H9 (cell line): Measurements from ENCODE around the gene ROBO1. TPM values are rescaled to one million over a fixed set of nuclear protein-coding genes. Genes with fewer than 3 reads are reported as not detected.

Source experiments
- DNase-seq: peaks from one replicate; pipeline ENCODE4 v3.0.0-alpha.2; 2017
- H2AFZ ChIP-seq: one replicate; pipeline ENCODE4 v1.6.1; 2013; ENCODE audit warnings: mild to moderate bottlenecking, low read length, control low read depth, moderate library complexity
- H2AK5ac ChIP-seq: 2 replicates; pipeline ENCODE4 v1.6.1; 2013; ENCODE audit warnings: low read length, control low read depth, mixed read lengths; ENCODE audit not compliant: insufficient read length
- H2BK120ac ChIP-seq: one replicate; pipeline ENCODE4 v1.6.1; 2013; ENCODE audit warnings: low read depth, mild to moderate bottlenecking, low read length, control low read depth, inconsistent platforms; ENCODE audit not compliant: poor library complexity, severe bottlenecking
- H2BK12ac ChIP-seq: 2 replicates; pipeline ENCODE4 v1.6.1; 2013; ENCODE audit warnings: low read length, control low read depth, mixed read lengths, low read depth; ENCODE audit not compliant: insufficient read length
- H2BK15ac ChIP-seq: 2 replicates; pipeline ENCODE4 v1.6.1; 2013; ENCODE audit warnings: low read depth, low read length, control low read depth
- H2BK20ac ChIP-seq: one replicate; pipeline ENCODE4 v1.6.1; 2013; ENCODE audit warnings: low read depth, mild to moderate bottlenecking, low read length, control low read depth, inconsistent platforms; ENCODE audit not compliant: poor library complexity, severe bottlenecking
- H2BK5ac ChIP-seq: 2 replicates; pipeline ENCODE4 v1.6.1; 2013; ENCODE audit warnings: low read length, control low read depth, mixed read lengths; ENCODE audit not compliant: insufficient read length
- H3K14ac ChIP-seq: 2 replicates; pipeline ENCODE4 v1.6.1; 2013; ENCODE audit warnings: low read length, control low read depth; ENCODE audit not compliant: insufficient read depth
- H3K18ac ChIP-seq: 2 replicates; pipeline ENCODE4 v1.6.1; 2013; ENCODE audit warnings: low read depth, mild to moderate bottlenecking, mixed read lengths, low read length, control low read depth; ENCODE audit not compliant: insufficient read length
- H3K23ac ChIP-seq: 2 replicates; pipeline ENCODE4 v1.6.1; 2013; ENCODE audit warnings: low read length, control low read depth, mixed read lengths, low read depth; ENCODE audit not compliant: insufficient read length
- H3K23me2 ChIP-seq: 2 replicates; pipeline ENCODE4 v1.6.1; 2013; ENCODE audit warnings: low read depth, mild to moderate bottlenecking, mixed read lengths, low read length, control low read depth; ENCODE audit not compliant: insufficient read length, poor library complexity, severe bottlenecking
- H3K27ac ChIP-seq: 2 replicates; pipeline ENCODE4 v1.5.1; 2013; ENCODE audit warnings: low read length, control low read depth, mixed read lengths, low read depth; ENCODE audit not compliant: insufficient read length
- H3K27me3 ChIP-seq: 2 replicates; pipeline ENCODE4 v1.6.1; 2013; ENCODE audit warnings: low read length, control low read depth, inconsistent platforms; ENCODE audit not compliant: insufficient read depth
- H3K4ac ChIP-seq: 2 replicates; pipeline ENCODE4 v1.6.1; 2013; ENCODE audit warnings: low read depth, mild to moderate bottlenecking, control low read depth, inconsistent platforms, low read length, moderate library complexity
- H3K4me1 ChIP-seq: 2 replicates; pipeline ENCODE4 v1.6.1; 2013; ENCODE audit warnings: low read length, control low read depth, inconsistent platforms; ENCODE audit not compliant: insufficient read depth
- H3K4me2 ChIP-seq: 2 replicates; pipeline ENCODE4 v1.6.1; 2013; ENCODE audit warnings: low read length, control low read depth, mixed read lengths; ENCODE audit not compliant: insufficient read length, insufficient read depth
- H3K56ac ChIP-seq: 2 replicates; pipeline ENCODE4 v1.6.1; 2013; ENCODE audit warnings: low read depth, mild to moderate bottlenecking, mixed read lengths, low read length, control low read depth; ENCODE audit not compliant: insufficient read length
- H3K79me1 ChIP-seq: 2 replicates; pipeline ENCODE4 v1.6.1; 2013; ENCODE audit warnings: low read depth, mild to moderate bottlenecking, moderate library complexity, low read length, control low read depth, inconsistent platforms; ENCODE audit not compliant: insufficient read depth, poor library complexity, severe bottlenecking
- H3K79me2 ChIP-seq: 2 replicates; pipeline ENCODE4 v1.6.1; 2013; ENCODE audit warnings: low read length, control low read depth, inconsistent platforms; ENCODE audit not compliant: insufficient read depth
- H3K9ac ChIP-seq: 2 replicates; pipeline ENCODE4 v1.6.1; 2013; ENCODE audit warnings: low read length, control low read depth, mixed read lengths; ENCODE audit not compliant: insufficient read length; ENCODE audit errors: extremely low read depth
- H3K9me3 ChIP-seq: one replicate; pipeline ENCODE4 v1.6.1; 2013; ENCODE audit warnings: low read depth, low read length, inconsistent platforms; ENCODE audit not compliant: control insufficient read depth
- H3T11ph ChIP-seq: one replicate; pipeline ENCODE4 v1.6.1; 2013; ENCODE audit warnings: mild to moderate bottlenecking, low read length, control low read depth, inconsistent platforms
- H4K20me1 ChIP-seq: one replicate; pipeline ENCODE4 v1.6.1; 2013; ENCODE audit not compliant: control insufficient read depth, insufficient read length, insufficient read depth
- H4K5ac ChIP-seq: 2 replicates; pipeline ENCODE4 v1.6.1; 2013; ENCODE audit warnings: low read depth, mild to moderate bottlenecking, mixed read lengths, low read length, control low read depth; ENCODE audit not compliant: insufficient read length
- H4K8ac ChIP-seq: replicated peaks from 2 replicates; pipeline ENCODE4 v1.6.1; 2013; ENCODE audit warnings: low read length, control low read depth, mixed read lengths, low read depth; ENCODE audit not compliant: insufficient read length
- H4K91ac ChIP-seq: 2 replicates; pipeline ENCODE4 v1.6.1; 2013; ENCODE audit warnings: low read depth, mild to moderate bottlenecking, moderate library complexity, mixed read lengths, low read length, control low read depth; ENCODE audit not compliant: insufficient read length
- H3K27ac Mint-ChIP-seq, 3 experiments: 2 replicates in 2 of 3; 3 replicates in 1 of 3; pipeline ENCODE4 v1.8.0; 2020 to 2021; ENCODE audit warnings: mixed read lengths in 3 of 3, mild to moderate bottlenecking in 1 of 3, moderate library complexity in 1 of 3
- H3K27me3 Mint-ChIP-seq: 2 replicates; pipeline ENCODE4 v1.8.0; 2021; ENCODE audit warnings: low read depth, mild to moderate bottlenecking, moderate library complexity, mixed read lengths
- H3K36me3 Mint-ChIP-seq, 3 experiments: 2 replicates in 2 of 3; 3 replicates in 1 of 3; pipeline ENCODE4 v1.8.0; 2020 to 2021; ENCODE audit warnings: low read depth in 3 of 3, mixed read lengths in 3 of 3; ENCODE audit not compliant: insufficient read depth in 1 of 3
- H3K4me1 Mint-ChIP-seq, 2 experiments: 2 replicates each; pipeline ENCODE4 v1.8.0; 2020; ENCODE audit warnings: mixed read lengths in 2 of 2
- H3K4me3 Mint-ChIP-seq, 2 experiments: 2 replicates in 1 of 2; 3 replicates in 1 of 2; pipeline ENCODE4 v1.8.0; 2020 to 2021; ENCODE audit warnings: mild to moderate bottlenecking in 2 of 2, mixed read lengths in 2 of 2, moderate library complexity in 1 of 2
- H3K9me3 Mint-ChIP-seq, 2 experiments: 2 replicates in 1 of 2; 3 replicates in 1 of 2; pipeline ENCODE4 v1.8.0; 2020; ENCODE audit warnings: mild to moderate bottlenecking in 2 of 2, mixed read lengths in 2 of 2, moderate library complexity in 1 of 2
- WGBS: extraction: QIAGEN DNeasy Blood & Tissue Kit; methylation state at CpG from one replicate; pipeline ENCODE4 v1.1.7; 2013; ENCODE audit warnings: missing lambda C conversion rate, low lambda C conversion rate, mixed read lengths; ENCODE audit not compliant: insufficient read length; ENCODE audit errors: extremely low coverage; 5-methylcytosine and 5-hydroxymethylcytosine counted together
- total RNA-seq: library from RNA; stranded (reverse); gene quantifications from 2 replicates; pipeline ENCODE4 v1.2.1, GENCODE V29; 2021
- TF ChIP-seq, protein P1 (sequence below): fragments of 200-600 bp; sonication (generic); conservative IDR thresholded peaks from 3 replicates; pipeline ENCODE4 v1.8.0; 2021; ENCODE audit warnings: antibody characterized with exemption, mild to moderate bottlenecking

The ROBO1 gene
- total RNA-seq, 1 experiment from 2014 or later = 62.7 TPM

DNA sequence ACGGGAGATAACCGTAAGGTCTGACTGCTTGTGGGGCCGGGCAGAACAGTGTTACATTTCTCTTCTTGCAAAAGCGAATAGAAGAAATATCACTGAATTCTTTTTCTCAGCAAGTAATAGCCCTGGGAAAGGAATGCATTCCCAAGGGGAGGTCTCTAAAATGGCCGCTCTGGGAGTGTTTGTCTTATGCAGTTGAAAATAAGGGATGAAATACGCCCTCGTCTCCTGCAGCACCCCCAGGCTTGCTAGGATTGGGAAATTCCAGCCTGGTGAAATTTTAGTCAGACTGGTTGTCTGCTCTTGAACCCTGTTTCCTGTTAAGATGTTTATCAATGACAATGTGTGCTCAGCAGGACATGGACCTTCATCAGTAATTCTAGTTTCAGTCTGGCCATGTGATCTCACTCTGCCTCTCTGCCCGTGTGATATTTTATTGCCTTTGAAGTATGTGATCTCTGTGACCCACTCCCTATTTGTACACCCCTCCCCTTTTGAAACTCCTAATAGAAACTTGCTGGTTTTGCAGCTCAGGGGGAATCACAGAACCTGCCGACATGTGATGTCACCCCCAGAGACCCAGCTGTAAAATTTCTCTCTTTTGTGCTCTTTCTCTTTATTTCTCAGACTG is 715.6 kb downstream of the ROBO1 start:
- no peak overlapping the region for H3K4ac ChIP-seq
- Mint-ChIP-seq H3K4me3 (no peak overlapping the region), H3K27me3 (peaks cover 2% of the 10 kb centered on the region), H3K27ac (no peak overlapping the region), H3K9me3 (peaks cover 42 to 53% of the 10 kb centered on the region in 2 experiments), H3K36me3 (peaks cover 29 to 40% (median 34%) of the 10 kb centered on the region in 3 experiments), H3K4me1 (no peaks in the 10 kb centered on the region)
- no peak overlapping the region for H3K9ac ChIP-seq
- H4K20me1 ChIP-seq = no peaks in the 10 kb centered on the region
- H2BK12ac ChIP-seq = no peak overlapping the region
- H3K23me2 ChIP-seq = no peaks in the 10 kb centered on the region
- no peak overlapping the region for H3K23ac ChIP-seq
- H3K27me3 ChIP-seq = no peaks in the 10 kb centered on the region
- no peak overlapping the region for H4K8ac ChIP-seq
- DNase-seq = no peak
- H2BK120ac ChIP-seq = no peak overlapping the region
- no peaks in the 10 kb centered on the region for H3K79me2 ChIP-seq
- no peak overlapping the region for H2BK15ac ChIP-seq
- no peak overlapping the region for H3T11ph ChIP-seq
- no peak overlapping the region for H4K5ac ChIP-seq
- H3K56ac ChIP-seq = no peak overlapping the region
- no peak overlapping the region for H3K18ac ChIP-seq
- no CpG with 5 or more reads among the region's 9 CpGs for WGBS
- H3K4me1 ChIP-seq = no peaks in the 10 kb centered on the region
- H2BK20ac ChIP-seq = no peak overlapping the region
- TF ChIP-seq, protein P1, sequence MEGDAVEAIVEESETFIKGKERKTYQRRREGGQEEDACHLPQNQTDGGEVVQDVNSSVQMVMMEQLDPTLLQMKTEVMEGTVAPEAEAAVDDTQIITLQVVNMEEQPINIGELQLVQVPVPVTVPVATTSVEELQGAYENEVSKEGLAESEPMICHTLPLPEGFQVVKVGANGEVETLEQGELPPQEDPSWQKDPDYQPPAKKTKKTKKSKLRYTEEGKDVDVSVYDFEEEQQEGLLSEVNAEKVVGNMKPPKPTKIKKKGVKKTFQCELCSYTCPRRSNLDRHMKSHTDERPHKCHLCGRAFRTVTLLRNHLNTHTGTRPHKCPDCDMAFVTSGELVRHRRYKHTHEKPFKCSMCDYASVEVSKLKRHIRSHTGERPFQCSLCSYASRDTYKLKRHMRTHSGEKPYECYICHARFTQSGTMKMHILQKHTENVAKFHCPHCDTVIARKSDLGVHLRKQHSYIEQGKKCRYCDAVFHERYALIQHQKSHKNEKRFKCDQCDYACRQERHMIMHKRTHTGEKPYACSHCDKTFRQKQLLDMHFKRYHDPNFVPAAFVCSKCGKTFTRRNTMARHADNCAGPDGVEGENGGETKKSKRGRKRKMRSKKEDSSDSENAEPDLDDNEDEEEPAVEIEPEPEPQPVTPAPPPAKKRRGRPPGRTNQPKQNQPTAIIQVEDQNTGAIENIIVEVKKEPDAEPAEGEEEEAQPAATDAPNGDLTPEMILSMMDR = no peak
- H3K79me1 ChIP-seq = no peaks in the 10 kb centered on the region
- H3K9me3 ChIP-seq = peaks cover 14% of the 10 kb centered on the region
- H2BK5ac ChIP-seq = no peak overlapping the region
- H3K27ac ChIP-seq = no peak overlapping the region
- no peak overlapping the region for H3K14ac ChIP-seq
- H2AFZ ChIP-seq = no peak overlapping the region
- H3K4me2 ChIP-seq = no peak overlapping the region
- H2AK5ac ChIP-seq = no peak overlapping the region
- H4K91ac ChIP-seq = no peak overlapping the region
